ENCODE data around the gene LAX1.

DNA sequence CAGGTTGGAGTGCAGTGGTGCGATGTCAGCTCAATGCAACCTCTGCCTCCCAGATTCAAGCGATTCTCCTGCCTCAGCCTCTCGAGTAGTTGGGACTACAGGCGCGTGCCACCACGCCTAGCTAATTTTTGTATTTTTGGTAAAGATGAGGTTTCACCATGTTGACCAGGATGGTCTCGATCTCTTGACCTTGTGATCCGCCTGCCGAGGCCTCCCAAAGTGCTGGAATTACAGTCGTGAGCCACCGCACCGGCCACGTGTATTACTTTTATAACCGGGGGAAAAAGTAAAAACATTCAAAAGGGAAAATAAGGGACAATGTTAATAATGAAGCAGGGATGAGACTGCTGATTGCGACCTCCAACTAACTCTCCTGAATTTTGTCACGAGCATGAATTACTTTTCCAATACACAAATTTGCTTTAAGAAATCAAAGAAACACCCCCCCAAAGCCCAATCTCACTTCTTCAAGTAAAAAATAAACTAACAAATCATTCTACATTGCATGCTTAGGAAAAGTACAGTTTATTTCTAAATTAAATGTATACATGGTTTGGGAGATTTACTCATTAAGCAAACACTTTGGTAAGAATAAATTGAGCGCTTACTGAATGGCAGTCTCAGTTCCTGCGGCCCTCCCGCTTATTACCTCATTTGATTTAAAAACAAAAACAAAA is 29.9 kb downstream of the LAX1 start:
- TF ChIP-seq, protein P1, sequence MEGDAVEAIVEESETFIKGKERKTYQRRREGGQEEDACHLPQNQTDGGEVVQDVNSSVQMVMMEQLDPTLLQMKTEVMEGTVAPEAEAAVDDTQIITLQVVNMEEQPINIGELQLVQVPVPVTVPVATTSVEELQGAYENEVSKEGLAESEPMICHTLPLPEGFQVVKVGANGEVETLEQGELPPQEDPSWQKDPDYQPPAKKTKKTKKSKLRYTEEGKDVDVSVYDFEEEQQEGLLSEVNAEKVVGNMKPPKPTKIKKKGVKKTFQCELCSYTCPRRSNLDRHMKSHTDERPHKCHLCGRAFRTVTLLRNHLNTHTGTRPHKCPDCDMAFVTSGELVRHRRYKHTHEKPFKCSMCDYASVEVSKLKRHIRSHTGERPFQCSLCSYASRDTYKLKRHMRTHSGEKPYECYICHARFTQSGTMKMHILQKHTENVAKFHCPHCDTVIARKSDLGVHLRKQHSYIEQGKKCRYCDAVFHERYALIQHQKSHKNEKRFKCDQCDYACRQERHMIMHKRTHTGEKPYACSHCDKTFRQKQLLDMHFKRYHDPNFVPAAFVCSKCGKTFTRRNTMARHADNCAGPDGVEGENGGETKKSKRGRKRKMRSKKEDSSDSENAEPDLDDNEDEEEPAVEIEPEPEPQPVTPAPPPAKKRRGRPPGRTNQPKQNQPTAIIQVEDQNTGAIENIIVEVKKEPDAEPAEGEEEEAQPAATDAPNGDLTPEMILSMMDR (IDR thresholded peaks at IDR 0.05; ENCODE audit: low read depth, low read length): no peak
- TF ChIP-seq POLR2A (IDR thresholded peaks at IDR 0.05; ENCODE audit: extremely low read depth, insufficient read length): no peak

All from NB4 (cell line).